ENCODE measurements around the gene CIP2A. TPM values are rescaled to one million over a fixed set of nuclear protein-coding genes. Genes with fewer than 3 reads are reported as not detected.

Gene CIP2A
- total RNA-seq, 4 donors from 2014 or later, result 0.61 to 1.9 (median 0.96) TPM

DNA sequence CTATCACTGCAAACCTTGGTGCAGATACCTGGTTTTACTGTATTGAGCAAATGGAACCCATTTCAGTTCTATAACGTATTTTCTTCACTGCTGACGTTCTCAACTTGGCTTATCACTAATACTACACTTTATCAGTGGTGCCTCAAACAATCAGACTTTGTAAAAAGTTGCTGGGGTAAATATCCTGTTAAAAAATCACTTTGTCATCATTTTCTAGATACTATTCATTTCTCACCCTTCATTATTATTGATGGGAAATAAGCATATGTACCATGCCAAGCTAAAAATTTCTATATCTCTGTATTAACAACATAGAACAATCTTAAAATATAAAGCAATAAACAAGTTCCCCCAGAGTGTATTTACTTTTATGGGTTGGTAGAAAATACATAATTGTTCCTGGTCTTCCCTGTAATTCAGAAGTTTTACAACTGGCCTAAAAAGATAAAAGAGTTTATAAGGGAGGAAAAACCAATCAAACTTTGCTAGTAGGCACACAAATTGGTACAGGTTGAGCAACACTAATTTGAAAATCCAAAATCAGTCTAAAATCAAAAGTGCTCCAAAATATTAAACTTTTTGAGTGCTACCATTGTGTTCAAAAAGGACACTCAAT is 33.2 kb downstream of the CIP2A start:
- ATAC-seq (no peak), DNase-seq (no peak)
- no peaks in the 10 kb centered on the region for H3K27me3 ChIP-seq
- H3K4me1 ChIP-seq, result no peaks in the 10 kb centered on the region
- H3K9me3 ChIP-seq, result no peaks in the 10 kb centered on the region
- no peak overlapping the region for H3K4me3 ChIP-seq
- H3K27ac ChIP-seq, result no peak overlapping the region
- TF ChIP-seq POLR2A (IDR thresholded peaks at IDR 0.05), result no peak
- no peak for TF ChIP-seq CTCF (IDR thresholded peaks at IDR 0.05 in 4 of 5, conservative IDR thresholded peaks at IDR 0.05 in 1 of 5)
- in situ Hi-C loops (cut with MboI; ENCODE audit: low sequenced_read_pairs in 4 of 4) (loop anchor here in 1 of 4 donors (10.0 kb wide), 1 partner anchor 61 kb away; no protein-coding TSS in a partner anchor), intact Hi-C loops (cut with DNase I; ENCODE audit: low total_unique reads) (no loop called here)
- H3K36me3 ChIP-seq, result no peaks in the 10 kb centered on the region

DNA sequence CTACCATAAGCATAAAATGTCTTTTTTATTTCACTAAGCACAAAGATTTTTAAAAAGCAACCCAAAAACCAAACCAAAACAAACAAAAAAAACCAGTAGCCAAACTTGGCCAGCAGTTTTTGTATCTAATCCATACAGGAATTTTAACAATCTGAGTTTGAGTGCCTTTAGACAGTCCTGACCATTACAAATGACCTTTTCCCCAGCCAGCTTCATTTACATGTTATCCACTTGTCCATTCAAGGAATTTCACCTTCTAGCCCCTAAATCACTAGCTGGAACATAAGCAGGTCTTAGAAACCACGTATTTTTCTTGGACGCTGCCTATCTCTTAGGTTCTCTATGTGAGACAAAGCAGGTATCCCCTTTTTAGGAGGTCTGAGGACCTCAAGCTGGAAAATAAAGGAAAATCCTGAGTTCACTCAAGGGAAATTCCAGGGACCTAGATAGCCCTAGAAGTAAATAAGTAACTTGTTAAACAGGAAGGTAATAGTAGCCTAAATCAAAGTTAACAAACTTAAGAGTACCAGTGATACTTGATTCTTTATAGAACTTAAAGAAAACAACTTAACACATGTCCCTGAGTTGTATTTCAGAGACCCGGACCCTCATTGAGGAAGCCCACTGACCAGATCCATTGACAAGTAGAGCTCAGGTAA is 34.2 kb downstream of the CIP2A start:
- H3K9me3 ChIP-seq, result no peaks in the 10 kb centered on the region
- no peaks in the 10 kb centered on the region for H3K4me1 ChIP-seq
- no peak overlapping the region for H3K27ac ChIP-seq
- TF ChIP-seq CTCF (IDR thresholded peaks at IDR 0.05 in 4 of 5, conservative IDR thresholded peaks at IDR 0.05 in 1 of 5) (no peak), POLR2A (IDR thresholded peaks at IDR 0.05) (no peak)
- intact Hi-C loops (cut with DNase I; ENCODE audit: low total_unique reads) (loop anchor here (5.0 kb wide), 1 partner anchor 1318 kb away; no protein-coding TSS in a partner anchor), in situ Hi-C loops (cut with MboI; ENCODE audit: low sequenced_read_pairs in 4 of 4) (loop anchor here in 3 of 4 donors (5.0 to 10.0 kb wide), 2 partner anchors 60 to 63 kb away; no protein-coding TSS in a partner anchor)
- ATAC-seq (no peak), DNase-seq (no peak)
- no peaks in the 10 kb centered on the region for H3K36me3 ChIP-seq
- no peaks in the 10 kb centered on the region for H3K27me3 ChIP-seq
- no peak overlapping the region for H3K4me3 ChIP-seq

GRCh38 chr3:108554229-108554628 is 35.0 kb downstream of the CIP2A start:
- intact Hi-C loops (cut with DNase I; ENCODE audit: low total_unique reads) (loop anchor here (5.0 kb wide), 1 partner anchor 1317 kb away; no protein-coding TSS in a partner anchor), in situ Hi-C loops (cut with MboI; ENCODE audit: low sequenced_read_pairs in 4 of 4) (loop anchor here in 3 of 4 donors (5.0 to 10.0 kb wide), 2 partner anchors 59 to 62 kb away; no protein-coding TSS in a partner anchor)
- DNase-seq (no peak), ATAC-seq (no peak)
- Histone ChIP-seq H3K36me3 (no peaks in the 10 kb centered on the region), H3K4me1 (no peaks in the 10 kb centered on the region), H3K4me3 (no peak overlapping the region), H3K9me3 (no peaks in the 10 kb centered on the region), H3K27me3 (no peaks in the 10 kb centered on the region), H3K27ac (no peak overlapping the region)
- TF ChIP-seq POLR2A (IDR thresholded peaks at IDR 0.05), result no peak
- TF ChIP-seq CTCF (IDR thresholded peaks at IDR 0.05 in 4 of 5, conservative IDR thresholded peaks at IDR 0.05 in 1 of 5), result no peak

DNA sequence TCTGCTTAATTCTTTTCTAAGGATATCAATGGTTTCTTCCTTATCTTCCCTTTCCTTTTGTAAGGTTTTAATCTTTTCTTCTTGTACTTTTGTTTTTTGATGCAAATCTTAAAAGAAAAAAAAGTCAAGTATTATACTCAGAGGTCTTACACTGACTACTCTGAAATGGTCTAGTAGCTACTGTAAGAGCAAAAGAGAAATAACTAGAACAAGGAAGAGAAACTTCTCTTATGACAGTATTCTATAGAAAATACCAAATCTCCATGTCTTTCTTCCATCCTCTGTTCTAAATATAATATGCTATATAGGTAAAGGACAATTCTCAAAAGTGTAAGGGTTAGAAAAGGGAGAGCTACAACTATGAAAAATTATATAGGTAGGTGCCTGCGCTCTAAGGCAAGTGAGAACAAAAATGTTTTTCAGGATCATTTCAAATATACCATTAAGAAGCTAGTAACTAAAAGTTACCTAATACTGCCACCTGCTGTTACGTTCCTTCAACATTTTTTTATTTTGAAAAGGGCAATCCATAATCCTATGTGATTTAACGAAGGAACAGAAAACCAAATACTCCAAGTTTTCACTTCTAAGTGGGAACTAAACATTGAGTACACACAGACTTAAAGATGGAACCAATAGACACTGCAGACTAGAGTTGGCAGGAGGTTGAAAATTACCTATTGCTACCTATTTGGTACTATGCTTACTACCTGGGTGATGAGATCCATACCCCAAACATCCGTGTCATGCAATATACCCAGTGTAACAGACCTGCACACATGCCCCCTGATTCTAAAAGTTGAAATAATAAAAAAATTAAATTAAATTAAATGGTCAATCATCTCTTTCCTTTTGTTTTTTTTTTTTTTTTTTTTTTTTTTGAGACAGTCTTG is 36.7 kb downstream of the CIP2A start:
- Histone ChIP-seq H3K9me3 (no peaks in the 10 kb centered on the region), H3K4me3 (no peak overlapping the region), H3K4me1 (no peaks in the 10 kb centered on the region), H3K27ac (no peak overlapping the region), H3K27me3 (no peaks in the 10 kb centered on the region), H3K36me3 (no peaks in the 10 kb centered on the region)
- DNase-seq (no peak), ATAC-seq (peak in 1 of 2 donors; percentile 60)
- in situ Hi-C loops (cut with MboI; ENCODE audit: low sequenced_read_pairs in 4 of 4) (loop anchor here in 3 of 4 donors (5.0 to 10.0 kb wide), 2 partner anchors 58 to 60 kb away; no protein-coding TSS in a partner anchor), intact Hi-C loops (cut with DNase I; ENCODE audit: low total_unique reads) (loop anchor here (1.0 to 5.0 kb wide), 2 partner anchors 63 to 1315 kb away; no protein-coding TSS in a partner anchor)
- TF ChIP-seq CTCF (IDR thresholded peaks at IDR 0.05 in 4 of 5, conservative IDR thresholded peaks at IDR 0.05 in 1 of 5), result peak; percentile 36 to 56 (median 44)
- TF ChIP-seq POLR2A (IDR thresholded peaks at IDR 0.05), result no peak

Data from gastrocnemius medialis (tissue), 4 donors.